ENCODE data around the gene STRA8.
A peak's percentile ranks its signal among the peaks of the same experiment; 100 is the strongest.
"Not testable (repeated sequence)": the region's sequence is repeated elsewhere in the genome, so short reads cannot be mapped to it uniquely, and the experiment has no call there.

The STRA8 gene

GRCh38 chr7:135207406-135208101 lies 26.1 kb upstream of the STRA8 start:
- Histone ChIP-seq H3K4me3 (no peak overlapping the region), H3K9me3 (ENCODE audit: low read depth, low read length) (no peaks in the 10 kb centered on the region), H3K9ac (ENCODE audit: insufficient read length) (no peak overlapping the region), H3K36me3 (ENCODE audit: insufficient read depth, low read length) (no peaks in the 10 kb centered on the region), H3K27ac (no peak overlapping the region)
- no peak for DNase-seq (ENCODE audit: low read depth, low spot score)
- TF ChIP-seq POLR2AphosphoS5 (IDR thresholded peaks at IDR 0.05; ENCODE audit: borderline replicate concordance, low read depth, low read length) (no peak), EZH2 (IDR thresholded peaks at IDR 0.05) (no peak), FOXP2 (optimal IDR thresholded peaks at IDR 0.05; ENCODE audit: control extremely low read depth, extremely low read length, insufficient read depth) (no peak)

- H3K9me3 ChIP-seq (ENCODE audit: low read depth, low read length): no peaks in the 10 kb centered on the region
- no peaks in the 10 kb centered on the region for H3K36me3 ChIP-seq (ENCODE audit: insufficient read depth, low read length)
- DNase-seq (ENCODE audit: low read depth, low spot score): no peak
- H3K9ac ChIP-seq (ENCODE audit: insufficient read length): no peak overlapping the region
- no peak overlapping the region for H3K27ac ChIP-seq
- no peak overlapping the region for H3K4me3 ChIP-seq
- TF ChIP-seq FOXP2 (optimal IDR thresholded peaks at IDR 0.05; ENCODE audit: control extremely low read depth, extremely low read length, insufficient read depth) (no peak), POLR2AphosphoS5 (IDR thresholded peaks at IDR 0.05; ENCODE audit: borderline replicate concordance, low read depth, low read length) (no peak), EZH2 (IDR thresholded peaks at IDR 0.05) (no peak)
Measured at GRCh38 chr7:135208102-135208793, 25.4 kb upstream of the STRA8 start.

GRCh38 chr7:135209225-135209834 lies 24.3 kb upstream of the STRA8 start:
- no peak for TF ChIP-seq FOXP2 (optimal IDR thresholded peaks at IDR 0.05; ENCODE audit: control extremely low read depth, extremely low read length, insufficient read depth)
- Histone ChIP-seq H3K9ac (ENCODE audit: insufficient read length) (no peak overlapping the region), H3K4me3 (no peak overlapping the region), H3K36me3 (ENCODE audit: insufficient read depth, low read length) (no peaks in the 10 kb centered on the region), H3K9me3 (ENCODE audit: low read depth, low read length) (no peaks in the 10 kb centered on the region), H3K27ac (no peak overlapping the region)
- no peak for DNase-seq (ENCODE audit: low read depth, low spot score)

- no peak for DNase-seq (ENCODE audit: low read depth, low spot score)
- TF ChIP-seq FOXP2 (optimal IDR thresholded peaks at IDR 0.05; ENCODE audit: control extremely low read depth, extremely low read length, insufficient read depth) (no peak), POLR2AphosphoS5 (IDR thresholded peaks at IDR 0.05; ENCODE audit: borderline replicate concordance, low read depth, low read length) (no peak), EZH2 (IDR thresholded peaks at IDR 0.05) (no peak)
- H3K27ac ChIP-seq: no peak overlapping the region
- H3K9me3 ChIP-seq (ENCODE audit: low read depth, low read length): no peaks in the 10 kb centered on the region
- no peaks in the 10 kb centered on the region for H3K36me3 ChIP-seq (ENCODE audit: insufficient read depth, low read length)
- peak overlapping the region; percentile 88 for H3K4me3 ChIP-seq
- H3K9ac ChIP-seq (ENCODE audit: insufficient read length): peak overlapping the region; percentile 88
Measured at GRCh38 chr7:135210888-135211178, 22.8 kb upstream of the STRA8 start.

GRCh38 chr7:135211179-135211945 lies 22.3 kb upstream of the STRA8 start, which contains the start of gene WDR91:
TSS of gene WDR91 (minus strand) at chr7:135211526. CDS start at chr7:135211502, 24 bp downstream.
- TF ChIP-seq FOXP2 (optimal IDR thresholded peaks at IDR 0.05; ENCODE audit: control extremely low read depth, extremely low read length, insufficient read depth): no peak
- TF ChIP-seq POLR2AphosphoS5 (IDR thresholded peaks at IDR 0.05; ENCODE audit: borderline replicate concordance, low read depth, low read length): peak; percentile 88
- no peak for TF ChIP-seq EZH2 (IDR thresholded peaks at IDR 0.05)
- Histone ChIP-seq H3K9ac (ENCODE audit: insufficient read length) (peak within 1 kb of the TSS; percentile 88), H3K27ac (0 out of 2 replicates have a peak within 1 kb of the TSS, but pooled peaks have one; percentile 25), H3K9me3 (ENCODE audit: low read depth, low read length) (no peaks in the 10 kb centered on the region), H3K4me3 (peak within 1 kb of the TSS; percentile 88), H3K36me3 (ENCODE audit: insufficient read depth, low read length) (no peaks in the 10 kb centered on the region)
- DNase-seq (ENCODE audit: low read depth, low spot score): no peak

- Histone ChIP-seq H3K27ac (0 out of 2 replicates have a peak overlapping the region, but pooled peaks have one; percentile 25), H3K4me3 (peak overlapping the region; percentile 88), H3K9ac (ENCODE audit: insufficient read length) (peak overlapping the region; percentile 84)
- not testable (repeated sequence) for H3K36me3 ChIP-seq (ENCODE audit: insufficient read depth, low read length); H3K9me3 ChIP-seq (ENCODE audit: low read depth, low read length); DNase-seq (ENCODE audit: low read depth, low spot score)
Measured at GRCh38 chr7:135211946-135212685, 21.5 kb upstream of the STRA8 start.

- Histone ChIP-seq H3K9ac (ENCODE audit: insufficient read length) (no peak overlapping the region), H3K4me3 (no peak overlapping the region), H3K36me3 (ENCODE audit: insufficient read depth, low read length) (no peaks in the 10 kb centered on the region), H3K27ac (no peak overlapping the region), H3K9me3 (ENCODE audit: low read depth, low read length) (no peaks in the 10 kb centered on the region)
- TF ChIP-seq FOXP2 (optimal IDR thresholded peaks at IDR 0.05; ENCODE audit: control extremely low read depth, extremely low read length, insufficient read depth) (no peak), EZH2 (IDR thresholded peaks at IDR 0.05) (no peak), POLR2AphosphoS5 (IDR thresholded peaks at IDR 0.05; ENCODE audit: borderline replicate concordance, low read depth, low read length) (no peak)
- no peak for DNase-seq (ENCODE audit: low read depth, low spot score)
Measured at GRCh38 chr7:135213831-135214230, 19.8 kb upstream of the STRA8 start.

GRCh38 chr7:135215180-135215579 lies 18.5 kb upstream of the STRA8 start:
- no peak overlapping the region for H3K27ac ChIP-seq
- DNase-seq (ENCODE audit: low read depth, low spot score): no peak
- no peak overlapping the region for H3K9ac ChIP-seq (ENCODE audit: insufficient read length)
- H3K9me3 ChIP-seq (ENCODE audit: low read depth, low read length): no peaks in the 10 kb centered on the region
- H3K36me3 ChIP-seq (ENCODE audit: insufficient read depth, low read length): no peaks in the 10 kb centered on the region
- no peak overlapping the region for H3K4me3 ChIP-seq
- TF ChIP-seq POLR2AphosphoS5 (IDR thresholded peaks at IDR 0.05; ENCODE audit: borderline replicate concordance, low read depth, low read length) (no peak), FOXP2 (optimal IDR thresholded peaks at IDR 0.05; ENCODE audit: control extremely low read depth, extremely low read length, insufficient read depth) (no peak), EZH2 (IDR thresholded peaks at IDR 0.05) (no peak)

All from SK-N-MC (cell line).